ENCODE measurements around the gene COX10.
A peak's percentile ranks its signal among the peaks of the same experiment; 100 is the strongest.
"Not testable (repeated sequence)": the region's sequence is repeated elsewhere in the genome, so short reads cannot be mapped to it uniquely, and the experiment has no call there.

The COX10 gene

DNA sequence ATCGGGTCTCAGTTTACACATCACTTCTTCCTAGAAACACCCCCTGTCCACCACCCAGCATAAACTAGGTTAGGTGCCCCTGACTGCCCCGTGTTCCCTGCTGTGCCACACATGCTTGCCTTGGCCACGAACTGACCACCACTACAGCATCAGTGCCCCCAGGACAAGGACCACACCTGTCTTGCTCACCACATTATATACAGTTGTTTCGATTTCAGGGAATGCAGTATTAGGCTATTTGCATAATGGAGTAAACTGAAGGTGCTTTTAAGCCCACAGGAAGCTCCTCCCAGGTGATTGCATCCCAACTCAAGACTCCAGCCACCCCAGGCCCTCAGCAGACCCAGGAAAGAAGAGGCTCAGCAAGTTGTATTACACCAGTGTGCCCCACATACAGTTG, 117.1 kb downstream of the COX10 start:
- DNase-seq = not testable (repeated sequence)

DNA sequence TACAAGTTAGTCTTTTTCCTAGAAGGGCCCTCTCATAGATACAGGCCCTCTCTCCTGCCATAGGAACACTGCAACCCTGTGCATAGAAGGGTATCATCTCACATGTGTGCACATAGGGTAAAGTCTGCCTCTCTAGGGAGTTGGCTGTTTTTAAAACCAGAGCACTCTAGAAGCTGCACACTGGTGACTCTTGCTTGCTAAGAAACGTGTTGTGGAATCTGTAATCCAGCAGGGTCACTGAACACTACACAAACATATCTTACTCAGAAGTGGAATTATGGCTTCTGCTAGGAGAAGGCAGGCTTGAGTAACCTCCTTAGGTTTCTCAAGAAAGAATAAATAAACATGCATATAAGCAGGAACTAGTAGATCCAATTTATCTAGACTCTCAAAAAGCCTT, 121.5 kb downstream of the COX10 start:
- DNase-seq = not testable (repeated sequence)

DNA sequence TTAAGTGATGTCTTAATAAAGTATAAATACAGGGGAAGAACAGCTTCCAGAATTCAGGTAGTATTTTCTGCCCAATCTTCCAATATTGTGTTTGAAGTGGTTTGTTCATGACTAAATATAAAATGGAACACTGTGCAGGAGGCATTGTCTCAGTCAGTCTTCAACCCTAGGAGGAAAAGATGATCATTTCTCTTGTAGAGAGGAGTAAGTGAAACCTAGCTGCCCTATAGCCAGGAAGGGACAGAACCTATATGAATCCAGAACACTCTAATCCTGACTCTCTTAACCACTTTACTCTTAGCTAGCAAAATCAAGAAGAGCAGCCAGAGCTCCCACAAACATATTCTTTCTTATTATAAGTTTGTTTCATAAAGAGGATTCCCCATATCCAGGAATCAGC, 122.2 kb downstream of the COX10 start:
- DNase-seq = not testable (repeated sequence)

DNA sequence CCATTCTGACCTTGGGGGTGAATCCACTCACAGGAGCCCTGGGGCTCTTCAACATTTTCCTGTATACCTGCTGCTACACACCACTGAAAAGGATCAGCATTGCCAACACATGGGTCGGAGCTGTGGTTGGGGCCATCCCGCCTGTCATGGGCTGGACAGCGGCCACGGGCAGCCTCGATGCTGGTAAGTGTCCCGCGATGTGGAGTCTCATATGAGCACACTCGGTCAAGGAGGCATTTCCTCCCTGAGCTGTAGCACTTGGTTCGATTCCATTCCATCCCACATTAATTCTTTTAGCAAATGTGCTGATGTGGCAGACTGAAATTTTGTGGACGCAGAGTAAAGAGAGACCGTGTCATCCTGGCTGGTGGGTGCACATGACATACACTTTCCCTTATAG, 122.7 kb downstream of the COX10 start:
- DNase-seq = not testable (repeated sequence)

DNA sequence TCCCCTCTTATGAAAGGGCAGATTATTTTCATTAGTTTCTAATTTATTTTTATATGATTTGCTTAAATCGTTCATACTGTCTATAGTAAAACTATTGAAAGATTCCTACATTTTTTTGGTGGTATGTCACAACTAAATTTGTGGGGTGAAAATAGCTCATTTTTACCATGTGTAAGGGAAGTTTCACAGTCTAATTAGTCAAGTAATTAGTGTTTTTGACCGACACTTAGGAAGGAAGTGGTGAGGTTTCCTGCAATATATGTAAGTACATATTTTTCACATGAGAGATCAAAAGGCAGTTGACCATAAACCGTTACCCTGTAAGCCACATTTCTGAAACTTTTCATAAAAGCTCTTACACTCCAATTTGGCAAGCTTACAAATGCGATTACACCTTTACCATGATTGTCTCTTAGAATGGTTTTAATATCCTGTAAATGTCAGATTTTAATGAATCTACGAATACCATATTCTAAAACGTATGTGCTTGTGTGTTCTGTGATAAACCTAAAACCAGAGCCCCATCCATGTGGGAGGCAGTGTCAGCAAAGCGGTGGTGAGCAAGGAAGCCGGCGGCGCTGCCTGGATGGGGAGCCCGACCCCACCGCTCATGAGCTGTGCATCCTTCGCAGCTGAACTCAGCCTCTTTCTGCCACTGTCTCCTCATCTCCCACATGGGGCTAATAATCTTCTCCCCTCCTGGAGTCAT, 123.5 kb downstream of the COX10 start:
- peak; percentile 73 for DNase-seq

DNA sequence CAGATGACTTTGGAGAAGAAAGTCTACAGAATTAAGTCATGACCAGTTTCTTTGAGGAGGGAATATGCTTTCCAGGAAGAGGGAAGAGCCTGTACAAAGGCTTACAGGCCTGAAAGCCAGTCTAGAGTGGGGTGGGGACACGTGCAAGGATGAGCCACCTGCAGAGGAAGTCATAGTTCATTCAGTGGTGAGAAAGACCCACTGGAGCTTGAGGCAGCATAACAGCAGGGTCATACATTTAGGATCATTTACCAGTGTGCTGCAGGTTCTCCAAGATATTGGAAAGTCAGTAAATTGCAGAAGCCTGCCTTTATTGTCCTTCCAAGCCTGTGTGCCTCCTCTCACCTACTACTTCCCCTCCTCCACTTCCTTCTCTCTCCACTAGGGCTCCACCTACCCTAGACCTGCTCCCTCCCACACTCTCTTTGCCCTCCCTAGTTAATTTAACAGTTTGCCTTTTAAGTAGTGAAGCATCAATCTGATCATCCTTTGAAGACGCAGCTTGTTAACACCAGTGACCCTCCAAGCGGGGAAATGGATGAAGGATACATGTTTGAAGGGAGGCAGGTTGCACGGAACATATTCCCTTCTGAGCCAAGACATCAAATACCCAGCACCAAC, 127.2 kb downstream of the COX10 start:
- no peak for DNase-seq

DNA sequence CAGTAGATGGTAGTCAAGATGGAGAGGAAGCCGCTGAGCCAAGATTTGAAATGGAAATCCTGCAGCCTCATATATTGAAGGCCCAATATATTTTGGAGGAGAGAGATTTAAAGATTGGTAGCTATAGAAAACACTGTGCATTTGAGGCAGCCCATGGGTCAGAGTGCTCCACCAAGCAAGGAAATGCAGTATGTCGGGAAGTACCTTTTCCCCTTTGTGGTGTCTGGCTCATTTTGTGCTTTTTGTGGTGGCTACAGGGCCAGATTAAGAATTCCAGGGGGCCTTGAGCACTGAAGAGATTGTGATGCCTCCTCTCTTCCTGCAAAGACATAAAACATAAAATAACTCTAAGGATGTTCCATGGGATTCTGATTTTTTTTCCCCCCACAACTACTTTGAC, 127.8 kb downstream of the COX10 start:
- DNase-seq = no peak

DNA sequence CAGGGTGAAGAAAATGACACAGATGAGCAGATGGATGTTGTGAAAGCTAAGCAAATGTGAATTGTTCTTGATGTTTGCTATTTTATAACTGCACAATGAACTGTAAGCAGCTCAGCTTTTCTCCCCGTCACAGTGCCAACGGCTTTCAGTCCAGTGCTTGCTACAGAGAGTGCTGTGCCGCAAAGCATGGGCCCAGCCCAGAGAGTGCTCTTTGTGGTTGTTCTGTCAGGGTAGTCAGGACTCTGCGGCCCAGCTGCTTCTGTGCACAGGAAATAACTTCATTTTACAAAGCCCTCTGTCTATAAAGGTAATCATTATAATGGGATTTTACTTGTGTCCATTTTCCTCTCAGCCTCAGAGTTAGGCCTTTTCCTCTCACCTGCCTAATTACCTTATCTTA, 128.3 kb downstream of the COX10 start:
- peak; percentile 84 for DNase-seq

DNA sequence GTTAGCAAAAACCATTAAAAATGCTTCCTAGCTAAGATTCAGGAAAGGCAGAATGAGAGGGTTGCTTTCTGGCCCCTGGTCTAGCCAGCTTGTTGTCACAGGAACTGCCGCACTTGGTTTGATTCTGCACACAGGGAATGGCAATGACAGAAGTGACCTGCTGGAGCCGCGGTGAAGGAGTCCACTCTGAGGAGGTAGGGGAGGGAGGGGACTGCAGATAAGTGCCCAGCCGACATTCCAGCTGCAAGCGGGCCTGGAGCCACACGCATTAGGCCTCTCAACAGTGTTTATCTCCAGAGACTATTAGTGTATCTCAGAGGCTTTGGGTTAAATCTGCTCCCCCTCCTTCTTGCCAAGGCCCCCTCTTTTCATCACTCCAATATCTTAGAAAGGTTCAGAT, 128.7 kb downstream of the COX10 start:
- no peak for DNase-seq

DNA sequence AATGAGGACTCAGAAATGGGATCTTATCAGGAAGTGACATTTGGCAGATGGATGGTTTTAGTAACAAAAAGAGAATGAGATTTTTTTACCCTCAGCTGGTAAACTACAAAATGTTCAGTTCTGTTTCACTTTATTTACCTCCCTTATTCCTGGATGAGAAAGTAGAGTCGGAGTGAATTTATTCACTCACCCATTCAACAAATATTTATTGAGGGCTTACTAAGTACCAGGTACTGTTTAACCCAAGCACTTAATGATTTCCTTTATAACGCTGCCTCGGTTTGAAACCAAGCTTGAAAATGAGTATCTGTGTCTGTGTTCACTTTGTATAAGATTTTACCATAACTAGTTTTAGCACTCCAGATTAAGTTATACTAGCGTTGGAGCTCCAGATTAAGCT, 129.3 kb downstream of the COX10 start:
- no peak for DNase-seq

DNA sequence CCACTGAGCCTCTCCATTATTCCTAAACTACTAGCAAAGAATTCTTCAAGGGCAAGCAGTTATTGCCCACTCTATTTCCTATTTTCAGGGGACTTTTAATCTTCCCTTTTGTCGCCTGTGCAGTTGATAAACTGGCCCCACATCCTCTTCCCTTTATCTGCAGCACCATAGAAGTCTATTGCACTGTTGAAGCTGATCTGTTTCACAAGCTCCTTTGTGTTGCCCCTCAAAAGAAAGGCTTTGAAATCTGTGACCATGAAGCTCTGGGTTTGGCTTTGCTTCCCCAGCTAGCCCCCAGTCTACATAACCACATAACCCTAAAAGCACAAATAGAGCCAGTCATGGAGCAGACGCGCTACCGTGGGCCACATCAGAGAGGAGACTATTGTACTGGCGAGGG, 130.3 kb downstream of the COX10 start:
- DNase-seq = no peak

DNA sequence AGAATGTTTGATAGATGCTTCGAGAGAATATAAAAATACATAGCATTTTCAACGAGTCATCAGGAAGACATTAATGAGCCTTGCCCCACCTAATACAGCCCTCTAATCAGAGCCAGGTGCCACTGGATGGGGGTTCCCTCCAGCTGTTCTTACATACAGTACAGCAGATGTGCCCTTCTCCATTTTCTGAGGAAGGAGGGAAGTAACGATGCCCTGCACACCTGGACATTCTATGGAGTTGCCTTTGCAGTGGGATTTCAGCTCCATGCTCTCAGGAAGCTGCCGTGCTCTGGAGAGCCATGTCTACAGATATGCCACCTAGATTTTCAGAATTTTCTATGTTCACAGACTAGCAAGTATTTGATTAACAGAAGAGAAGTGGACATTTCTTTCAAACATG, 131.1 kb downstream of the COX10 start:
- DNase-seq = no peak

DNA sequence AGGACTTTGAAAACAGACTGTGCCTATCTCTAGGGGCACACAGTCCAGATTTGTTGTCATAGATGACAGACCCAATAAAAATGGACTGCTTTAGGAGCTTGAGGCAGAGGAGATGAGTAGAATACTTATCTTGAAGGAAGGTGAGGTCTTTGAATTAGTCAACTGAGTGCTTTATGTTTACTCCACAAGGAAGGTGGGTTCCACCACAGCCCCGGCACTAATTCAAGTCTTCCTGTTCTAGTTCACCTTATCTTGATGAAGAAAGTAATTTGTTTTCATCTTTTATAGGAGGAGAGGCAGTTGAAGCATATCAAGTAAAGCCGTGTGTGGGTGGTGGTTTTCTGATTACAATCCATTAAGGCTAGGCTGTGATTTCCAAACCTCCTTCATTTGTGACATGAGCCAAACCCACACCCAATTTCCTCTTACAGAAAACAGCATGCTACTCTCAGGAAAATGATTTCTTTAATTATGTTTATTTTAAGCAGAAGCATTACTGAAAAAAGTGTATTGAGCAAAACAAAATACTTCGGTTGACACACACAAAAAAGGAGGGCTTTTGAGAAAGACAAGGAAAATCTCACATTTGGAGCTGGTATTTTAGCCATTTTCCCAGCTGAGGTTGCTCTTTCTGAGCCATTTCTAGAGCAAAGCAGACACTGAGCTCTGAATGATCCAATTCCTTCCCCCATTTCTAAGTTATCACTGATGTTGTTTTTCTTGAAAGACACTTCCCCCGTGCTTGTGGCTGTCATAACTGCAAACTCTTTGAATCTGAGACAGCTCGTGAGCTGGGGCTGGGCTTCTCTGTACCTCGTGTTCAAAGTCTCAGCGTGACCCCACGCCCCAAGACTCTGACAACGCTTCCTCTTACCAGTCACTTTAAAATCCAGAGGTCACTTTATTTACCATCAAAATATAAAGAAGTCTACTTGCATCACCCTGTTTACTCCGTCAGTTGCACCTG, 132.0 kb downstream of the COX10 start:
- DNase-seq = peak; percentile 85

DNA sequence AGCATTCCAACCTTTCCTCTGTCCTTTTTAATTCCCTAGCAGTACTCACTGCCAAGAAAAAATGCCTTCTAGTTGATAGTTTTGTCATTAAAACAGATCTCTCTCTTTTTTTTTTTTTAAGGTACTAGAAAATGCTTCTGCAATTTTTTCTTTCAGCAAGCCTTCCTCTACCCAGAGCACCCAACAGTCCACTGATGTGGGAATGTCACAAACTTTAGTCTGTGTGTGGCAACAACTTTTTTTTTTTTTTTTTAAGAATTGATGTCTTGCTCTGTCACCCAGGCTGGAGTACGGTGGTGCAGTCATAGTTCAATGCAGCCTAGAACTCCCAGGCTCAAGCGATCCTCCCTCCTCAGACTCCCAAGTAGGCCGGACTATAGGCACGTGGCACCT, 132.7 kb downstream of the COX10 start:
- DNase-seq = no peak

DNA sequence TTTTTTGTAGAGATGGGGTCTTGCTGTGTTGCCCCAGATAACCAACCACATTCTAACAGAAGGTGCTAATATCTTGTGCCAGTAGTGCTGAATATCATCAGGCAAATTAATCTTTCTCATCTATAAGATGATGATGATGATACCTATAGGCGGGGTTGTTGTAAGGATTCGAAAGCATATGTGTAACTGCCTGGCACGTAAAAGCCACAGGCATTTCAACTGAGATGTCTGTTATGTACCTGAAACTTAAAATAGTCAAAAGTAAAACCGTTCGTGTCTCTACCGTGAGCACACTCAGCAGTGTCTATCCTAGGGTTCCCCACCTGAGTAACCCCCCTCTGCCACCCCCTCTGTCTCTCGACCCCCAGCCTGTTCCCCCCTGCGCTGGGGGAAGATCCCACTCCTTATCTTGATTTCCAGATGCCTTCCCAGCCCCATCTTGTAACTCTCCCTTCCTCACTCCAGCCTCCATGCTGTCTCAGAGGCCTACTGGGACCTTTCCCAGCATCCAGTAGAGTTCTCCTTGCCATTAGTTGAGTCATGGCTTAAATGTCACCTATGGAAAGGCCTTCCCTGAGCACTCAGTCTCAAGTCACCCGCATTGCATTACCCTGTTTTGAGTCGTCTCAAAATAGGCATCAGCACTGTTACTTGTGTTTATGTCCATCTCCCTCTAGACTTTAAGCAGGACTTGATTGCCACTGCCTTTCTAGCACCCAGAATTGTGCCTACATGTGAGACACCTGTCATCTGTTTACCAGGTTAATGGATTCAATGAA, 133.3 kb downstream of the COX10 start:
- no peak for DNase-seq

DNA sequence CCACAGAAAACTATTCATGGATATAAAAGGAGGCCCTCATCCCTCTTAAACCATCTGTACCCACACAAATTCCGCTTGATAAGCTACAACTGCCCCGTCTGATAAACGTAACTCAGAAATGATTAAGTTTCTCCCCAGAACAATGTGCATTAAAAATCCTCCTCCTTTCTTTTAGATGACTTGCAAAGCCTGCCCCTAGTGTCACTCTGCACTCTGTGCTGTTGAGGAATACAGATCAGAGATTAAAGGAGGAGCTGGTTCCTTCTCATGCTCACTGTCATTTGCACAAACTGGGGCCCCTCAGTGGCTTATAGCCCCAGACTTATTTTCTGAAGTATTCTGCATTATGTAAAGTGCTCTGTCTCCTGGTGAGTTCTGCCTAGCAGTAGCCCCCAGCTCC, 134.1 kb downstream of the COX10 start:
- DNase-seq = peak; percentile 71

DNA sequence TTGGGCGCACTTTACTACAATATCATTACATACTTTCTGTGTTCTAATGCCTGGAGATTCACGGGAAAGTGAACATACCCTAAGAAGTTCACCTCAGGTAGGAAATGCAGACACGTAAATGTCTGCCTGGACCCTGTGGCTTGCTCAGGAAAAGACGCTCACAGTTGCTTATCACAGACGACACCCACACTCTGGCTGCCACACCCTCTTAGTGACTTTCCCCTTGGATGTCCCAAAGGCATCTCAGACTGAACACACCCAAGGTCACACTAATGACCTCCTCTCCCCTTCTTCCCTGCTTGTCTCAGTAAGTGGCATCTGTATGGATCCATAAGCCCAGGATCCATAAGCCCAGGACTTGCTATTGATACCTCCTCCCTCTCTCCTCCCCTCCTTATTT, 134.8 kb downstream of the COX10 start:
- DNase-seq = peak; percentile 64

DNA sequence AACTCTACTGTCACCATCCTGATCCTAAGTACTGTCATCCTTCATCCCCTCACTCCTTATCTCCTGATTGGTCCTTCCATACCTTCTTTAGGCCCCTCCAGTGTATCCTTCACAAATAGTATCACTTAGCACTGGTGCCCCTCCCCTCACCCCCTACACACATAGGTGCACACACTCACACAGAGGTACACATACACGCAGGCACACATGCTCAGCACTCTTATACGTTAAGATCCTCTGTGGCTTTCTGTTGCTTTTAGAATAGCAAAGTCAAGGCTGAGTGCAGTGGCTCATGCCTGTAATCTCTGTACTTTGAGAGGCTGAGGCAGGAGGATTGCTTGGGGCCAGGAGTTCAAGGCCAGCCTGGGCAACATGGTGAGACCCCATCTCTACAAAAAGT, 135.2 kb downstream of the COX10 start:
- no peak for DNase-seq

DNA sequence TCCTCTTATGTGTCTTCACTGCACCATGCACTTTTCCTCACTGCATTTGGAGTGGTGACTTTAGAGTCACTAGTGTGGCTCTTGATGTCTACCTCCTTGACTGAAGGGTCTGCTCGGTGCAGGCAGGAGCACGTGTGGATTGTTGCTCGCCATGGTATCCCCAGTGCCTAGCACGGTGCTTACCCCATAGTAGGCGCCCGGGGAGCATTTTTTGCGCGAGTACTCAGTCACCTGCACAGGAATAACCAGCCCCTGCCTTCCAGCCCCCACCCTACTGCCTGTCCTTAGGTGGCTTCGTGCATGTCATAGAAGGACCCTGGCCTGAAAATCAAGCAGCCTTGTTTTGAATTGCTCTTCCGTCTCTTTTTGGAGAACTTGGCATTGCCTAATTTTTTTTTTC, 136.1 kb downstream of the COX10 start:
- no peak for DNase-seq

DNA sequence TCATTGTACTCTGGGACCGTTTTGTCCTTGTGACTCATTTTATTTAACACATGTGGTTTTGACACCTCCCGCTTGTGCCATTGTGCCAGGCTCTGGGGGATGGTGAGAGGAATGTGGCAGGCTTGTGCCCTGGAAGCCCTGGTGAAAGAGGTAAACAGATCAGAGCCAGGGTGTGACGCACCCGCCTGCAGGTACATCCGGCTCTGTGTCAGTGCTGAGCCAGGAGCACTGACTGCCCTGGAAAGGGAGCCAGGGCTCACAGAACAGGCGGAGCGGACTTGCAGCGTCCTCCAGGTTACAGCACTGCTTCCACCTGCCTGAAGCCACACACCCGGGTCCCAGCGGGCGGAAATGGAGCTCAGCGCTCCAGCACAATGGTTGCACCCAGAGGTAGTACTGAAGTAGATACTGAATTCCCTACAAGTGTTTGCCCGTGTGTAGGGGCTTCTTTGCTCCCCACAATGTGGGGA, 136.7 kb downstream of the COX10 start:
- DNase-seq = peak; percentile 90

DNA sequence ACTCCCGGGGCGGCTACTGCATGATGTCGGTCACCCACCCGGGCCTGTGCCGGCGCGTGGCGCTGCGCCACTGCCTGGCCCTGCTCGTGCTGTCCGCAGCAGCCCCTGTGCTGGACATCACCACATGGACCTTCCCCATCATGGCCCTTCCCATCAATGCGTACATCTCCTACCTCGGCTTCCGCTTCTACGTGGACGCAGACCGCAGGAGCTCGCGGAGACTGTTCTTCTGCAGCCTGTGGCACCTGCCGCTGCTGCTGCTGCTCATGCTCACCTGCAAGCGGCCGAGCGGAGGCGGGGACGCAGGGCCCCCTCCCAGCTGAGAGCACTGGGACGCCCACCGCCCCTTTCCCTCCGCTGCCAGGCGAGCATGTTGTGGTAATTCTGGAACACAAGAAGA, 137.6 kb downstream of the COX10 start:
- no peak for DNase-seq

DNA sequence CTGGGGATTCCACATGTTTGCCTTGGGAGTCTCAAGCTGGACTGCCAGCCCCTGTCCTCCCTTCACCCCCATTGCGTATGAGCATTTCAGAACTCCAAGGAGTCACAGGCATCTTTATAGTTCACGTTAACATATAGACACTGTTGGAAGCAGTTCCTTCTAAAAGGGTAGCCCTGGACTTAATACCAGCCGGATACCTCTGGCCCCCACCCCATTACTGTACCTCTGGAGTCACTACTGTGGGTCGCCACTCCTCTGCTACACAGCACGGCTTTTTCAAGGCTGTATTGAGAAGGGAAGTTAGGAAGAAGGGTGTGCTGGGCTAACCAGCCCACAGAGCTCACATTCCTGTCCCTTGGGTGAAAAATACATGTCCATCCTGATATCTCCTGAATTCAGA, 138.5 kb downstream of the COX10 start:
- no peak for DNase-seq

DNA sequence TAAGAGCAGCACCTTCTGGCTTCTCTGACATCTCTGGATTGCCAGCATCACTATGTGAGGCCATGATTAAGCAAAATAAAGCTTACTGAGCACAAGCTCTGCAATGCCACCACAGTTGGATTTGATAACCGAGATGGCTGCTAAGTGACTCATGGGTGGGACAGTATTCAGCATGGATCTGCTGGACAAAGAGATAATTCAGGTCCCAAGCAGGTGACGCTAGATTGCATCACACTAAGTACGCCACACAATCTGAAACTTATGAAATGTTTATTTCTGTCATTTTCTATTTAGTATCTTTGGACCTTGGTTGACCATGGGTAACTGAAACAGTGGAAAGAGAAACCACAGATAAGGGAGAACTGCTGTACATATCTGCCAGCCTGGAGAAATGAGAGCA, 139.9 kb downstream of the COX10 start:
- no peak for DNase-seq

Data from activated effector memory CD4-positive, alpha-beta T cell treated with anti-CD3 and anti-CD28 coated beads, Interleukin-2, amount 50 U/mL, for 16 hours (primary cell).